A549 (cell line): ENCODE data around the gene CLCN4. TPM values are rescaled to one million over a fixed set of nuclear protein-coding genes. Genes with fewer than 3 reads are reported as not detected.

ENCODE experiments used
- ATAC-seq, 2 experiments: fragments of 200-7000 bp in 1 of 2; fragments of >200 bp in 1 of 2; cut with Nextera tagmentation in 1 of 2; cut with Tn5 transposase in 1 of 2; 3 replicates each; pipeline versions ENCODE4 v1.8.0 to v1.9.1; 2018 to 2020; ENCODE audit warnings: mild to moderate bottlenecking in 1 of 2, moderate library complexity in 1 of 2
- CTCF ChIA-PET: fragments of 300-600 bp; sonication (Branson Sonifier 250); formaldehyde crosslinking; extraction: SDS; loops from one replicate; lab custom pipeline; 2021; ENCODE audit warnings: antibody characterized with exemption, inconsistent platforms; lab: Yijun Ruan, JAX
- POLR2A ChIA-PET: fragments of 350-600 bp; formaldehyde crosslinking; extraction: SDS; loops from one replicate; lab custom pipeline; 2021; ENCODE audit warnings: antibody characterized with exemption, inconsistent platforms; lab: Yijun Ruan, JAX
- DNase-seq, 2 experiments: peaks; one replicate each; pipeline versions ENCODE4 v3.0.0 to v3.0.0-alpha.2; 2011 to 2016; ENCODE audit warnings: low read depth in 1 of 2, low spot score in 1 of 2
- FAIRE-seq: peaks from 2 replicates; lab custom pipeline; 2011; peaks lifted over from hg19 to GRCh38; lab: Jason Lieb, UNC
- H3K27ac ChIP-seq, 2 experiments: fragments of >200 bp; sonication (Bioruptor Twin); formaldehyde crosslinking; 3 replicates each; pipeline ENCODE4 v1.5.1; 2016 to 2017
- H3K4me1 ChIP-seq: fragments of >200 bp; sonication (Bioruptor Twin); formaldehyde crosslinking; 3 replicates; pipeline ENCODE4 v1.6.1; 2016
- H3K4me2 ChIP-seq: fragments of >200 bp; sonication (Bioruptor Twin); formaldehyde crosslinking; 3 replicates; pipeline ENCODE4 v1.6.1; 2016
- H3K4me3 ChIP-seq: fragments of >200 bp; sonication (Bioruptor Twin); formaldehyde crosslinking; 3 replicates; pipeline ENCODE4 v1.5.1; 2016
- H3K9me3 ChIP-seq: fragments of >200 bp; sonication (Bioruptor Twin); formaldehyde crosslinking; 3 replicates; pipeline ENCODE4 v1.6.1; 2016
- ATOH8 ChIP-seq: fragments of 250-450 bp; sonication (Bioruptor Pico); IDR thresholded peaks from 2 replicates; pipeline ENCODE4 v1.5.0; 2020; ENCODE audit warnings: low read depth, mild to moderate bottlenecking, moderate library complexity
- BCL3 ChIP-seq: fragments of >200 bp; sonication (Bioruptor Twin); formaldehyde crosslinking; IDR thresholded peaks from 3 replicates; pipeline ENCODE4 v1.6.1; 2016
- BHLHE40 ChIP-seq: IDR thresholded peaks from 2 replicates; pipeline ENCODE4 v1.6.1; 2012; ENCODE audit warnings: low read depth, low read length, inconsistent platforms
- CHD2 ChIP-seq: fragments of 150-350 bp; IDR thresholded peaks from 2 replicates; pipeline ENCODE4 v1.6.1; 2014; ENCODE audit warnings: low read length; ENCODE audit not compliant: partially characterized antibody
- FOSL2 ChIP-seq, 2 experiments: fragments of 450-650 bp in 1 of 2; fragments of >200 bp in 1 of 2; sonication (Bioruptor Twin) in 1 of 2; formaldehyde crosslinking; IDR thresholded peaks; 2 replicates each; pipeline versions ENCODE4 v1.5.0 to v1.6.1; 2016 to 2020; ENCODE audit warnings: mild to moderate bottlenecking in 1 of 2, moderate library complexity in 1 of 2
- HDAC2 ChIP-seq: fragments of 200-600 bp; sonication (generic); IDR thresholded peaks from 2 replicates; pipeline ENCODE4 v1.6.1; 2016
- HES2 ChIP-seq: fragments of >200 bp; sonication (Bioruptor Twin); formaldehyde crosslinking; IDR thresholded peaks from 2 replicates; pipeline ENCODE4 v1.6.1; 2016
- HOXA7 ChIP-seq: fragments of 250-450 bp; sonication (Bioruptor Pico); IDR thresholded peaks from 2 replicates; pipeline ENCODE4 v1.5.0; 2020; ENCODE audit warnings: mild to moderate bottlenecking, moderate library complexity
- HOXB5 ChIP-seq: fragments of 250-450 bp; sonication (Bioruptor Pico); IDR thresholded peaks from 2 replicates; pipeline ENCODE4 v1.5.0; 2020; ENCODE audit warnings: mild to moderate bottlenecking, moderate library complexity
- JUN ChIP-seq, 2 experiments: fragments of >200 bp; sonication (Bioruptor Twin); formaldehyde crosslinking; IDR thresholded peaks; 2 replicates in 1 of 2; 3 replicates in 1 of 2; pipeline ENCODE4 v1.6.1; 2016 to 2017
- JUNB ChIP-seq: fragments of >200 bp; sonication (Bioruptor Twin); formaldehyde crosslinking; IDR thresholded peaks from 2 replicates; pipeline ENCODE4 v1.6.1; 2016
- KDM1A ChIP-seq: fragments of 200-600 bp; sonication (generic); IDR thresholded peaks from 2 replicates; pipeline ENCODE4 v1.6.1; 2016; ENCODE audit warnings: low read depth, mild to moderate bottlenecking
- MAX ChIP-seq: IDR thresholded peaks from 2 replicates; pipeline ENCODE4 v1.6.1; 2012
- NFE2L2 ChIP-seq: fragments of 150-350 bp; conservative IDR thresholded peaks from 2 replicates; pipeline ENCODE4 v1.6.1; 2014; ENCODE audit warnings: low read length
- PBX3 ChIP-seq: IDR thresholded peaks from 2 replicates; pipeline ENCODE4 v1.6.1; 2012
- POLR2A ChIP-seq: IDR thresholded peaks from 2 replicates; pipeline ENCODE4 v1.6.1; 2012; ENCODE audit warnings: mild to moderate bottlenecking, low read length
- POLR2AphosphoS2 ChIP-seq: conservative IDR thresholded peaks from 2 replicates; pipeline ENCODE4 v1.6.1; 2012; ENCODE audit warnings: low read length, improper control_type of control experiment, inconsistent platforms
- RAD21 ChIP-seq, 2 experiments: fragments of >200 bp in 1 of 2; sonication (Bioruptor Twin) in 1 of 2; formaldehyde crosslinking in 1 of 2; IDR thresholded peaks in 1 of 2; conservative IDR thresholded peaks in 1 of 2; 2 replicates in 1 of 2; 3 replicates in 1 of 2; pipeline ENCODE4 v1.6.1; 2012 to 2018; ENCODE audit warnings: inconsistent platforms in 1 of 2
- RCOR1 ChIP-seq: fragments of 150-350 bp; IDR thresholded peaks from 2 replicates; pipeline ENCODE4 v1.6.1; 2014; ENCODE audit warnings: antibody characterized with exemption, low read length, low read depth
- SMC3 ChIP-seq: fragments of >200 bp; sonication (Bioruptor Twin); formaldehyde crosslinking; IDR thresholded peaks from 3 replicates; pipeline ENCODE4 v1.6.1; 2018; ENCODE audit warnings: inconsistent platforms
- ZC3H11A ChIP-seq: fragments of 450-650 bp; IDR thresholded peaks from 2 replicates; pipeline ENCODE4 v1.6.1; 2014; ENCODE audit warnings: antibody characterized with exemption, mild to moderate bottlenecking
- ZFP36 ChIP-seq: fragments of 450-650 bp; IDR thresholded peaks from 2 replicates; pipeline ENCODE4 v1.6.1; 2014; ENCODE audit warnings: borderline replicate concordance; ENCODE audit not compliant: partially characterized antibody
- ZSCAN20 ChIP-seq: fragments of 250-450 bp; sonication (Bioruptor Pico); IDR thresholded peaks from 2 replicates; pipeline ENCODE4 v1.8.0; 2022; ENCODE audit warnings: mild to moderate bottlenecking, moderate library complexity
- WGBS: methylation state at CpG from one replicate; pipeline ENCODE4 v1.1.6; 2017; ENCODE audit errors: missing lambda C conversion rate; 5-methylcytosine and 5-hydroxymethylcytosine counted together
- polyA plus RNA-seq, 4 experiments: library from polyadenylated mRNA; depleted of rRNA in 3 of 4; stranded (reverse); fragments of >200 nt; fragmentation: RNase III in 1 of 4; extraction: RNeasy Plus Mini Kit Qiagen cat#74134 plus additional on column Dnase treatment in 1 of 4; gene quantifications; 2 replicates in 3 of 4; 3 replicates in 1 of 4; pipeline ENCODE4 v1.2.3, GENCODE V29; 2011 to 2017

Gene CLCN4
- polyA plus RNA-seq, 2 of the 4 experiments (the other 2 are of a cell fraction) = 2.8 to 4.7 TPM

GRCh38 chrX:10166248-10166716, 9.5 kb downstream of the CLCN4 start:
- CTCF ChIA-PET = interaction anchor here (1.5 to 2.4 kb wide), 2 partner anchors 24 to 46 kb away, joined by 5 to 10 read pairs; no protein-coding TSS in a partner anchor
- no peak for TF ChIP-seq ZSCAN20 (CRISPR knock-in tag)
- TF ChIP-seq ZFP36 = no peak
- TF ChIP-seq BCL3 = no peak
- no peak for TF ChIP-seq CHD2
- no peak for TF ChIP-seq POLR2A
- TF ChIP-seq JUNB = no peak
- TF ChIP-seq NFE2L2 = no peak
- no peak for TF ChIP-seq HOXA7
- TF ChIP-seq FOSL2 (IDR thresholded peaks at IDR 0.05) = no peak
- no peak for TF ChIP-seq FOSL2 (CRISPR knock-in tag; IDR thresholded peaks at IDR 0.05)
- TF ChIP-seq PBX3 = no peak
- no peak for TF ChIP-seq POLR2AphosphoS2
- TF ChIP-seq, all 56 proteins: peak for 0
- H3K4me3 ChIP-seq = no peak overlapping the region
- H3K27ac ChIP-seq = no peak overlapping the region
- H3K4me1 ChIP-seq = no peaks in the 10 kb centered on the region
- H3K9me3 ChIP-seq = no peaks in the 10 kb centered on the region
- DNase-seq = no peak
- POLR2A ChIA-PET = no interaction called here
- no peak for FAIRE-seq
- no peak overlapping the region for H3K4me2 ChIP-seq
- no peak for ATAC-seq
- WGBS = 90% methylated on average over 15 of the region's 17 CpGs

- 86% methylated on average over 8 of the region's 8 CpGs for WGBS
- DNase-seq = no peak
- POLR2A ChIA-PET = no interaction called here
- no peak overlapping the region for H3K27ac ChIP-seq
- H3K9me3 ChIP-seq = no peaks in the 10 kb centered on the region
- TF ChIP-seq MAX = no peak
- no peak for TF ChIP-seq HOXB5 (CRISPR knock-in tag)
- no peak for TF ChIP-seq BHLHE40
- no peak for TF ChIP-seq CHD2
- TF ChIP-seq HDAC2 = no peak
- TF ChIP-seq HES2 = no peak
- no peak for TF ChIP-seq KDM1A
- TF ChIP-seq JUN (IDR thresholded peaks at IDR 0.05) = no peak
- no peak for TF ChIP-seq RAD21 (conservative IDR thresholded peaks at IDR 0.05 in 1 of 2, IDR thresholded peaks at IDR 0.05 in 1 of 2)
- TF ChIP-seq ATOH8 (CRISPR knock-in tag) = no peak
- no peak for TF ChIP-seq ZC3H11A
- TF ChIP-seq POLR2AphosphoS2 = no peak
- no peak for TF ChIP-seq RCOR1
- no peak for TF ChIP-seq SMC3
- H3K4me2 ChIP-seq = no peak overlapping the region
- no peak overlapping the region for H3K4me3 ChIP-seq
- no peak for ATAC-seq
- CTCF ChIA-PET = interaction anchor here (2.4 to 2.8 kb wide), 2 partner anchors 23 to 47 kb away, joined by 10 to 11 read pairs; no protein-coding TSS in a partner anchor
- H3K4me1 ChIP-seq = no peaks in the 10 kb centered on the region
- FAIRE-seq = no peak
Observed at GRCh38 chrX:10166731-10167151, 10.0 kb downstream of the CLCN4 start.
